CD4-positive, alpha-beta T cell treated with Interleukin-17A for 1 hour (primary cell): ENCODE results near the gene MAMDC4.
"Not testable (repeated sequence)": the region's sequence is repeated elsewhere in the genome, so short reads cannot be mapped to it uniquely, and the experiment has no call there.

Experiments
- DNase-seq: peaks from one replicate; pipeline ENCODE4 v3.0.0-alpha.2; 2020

Gene MAMDC4

DNA sequence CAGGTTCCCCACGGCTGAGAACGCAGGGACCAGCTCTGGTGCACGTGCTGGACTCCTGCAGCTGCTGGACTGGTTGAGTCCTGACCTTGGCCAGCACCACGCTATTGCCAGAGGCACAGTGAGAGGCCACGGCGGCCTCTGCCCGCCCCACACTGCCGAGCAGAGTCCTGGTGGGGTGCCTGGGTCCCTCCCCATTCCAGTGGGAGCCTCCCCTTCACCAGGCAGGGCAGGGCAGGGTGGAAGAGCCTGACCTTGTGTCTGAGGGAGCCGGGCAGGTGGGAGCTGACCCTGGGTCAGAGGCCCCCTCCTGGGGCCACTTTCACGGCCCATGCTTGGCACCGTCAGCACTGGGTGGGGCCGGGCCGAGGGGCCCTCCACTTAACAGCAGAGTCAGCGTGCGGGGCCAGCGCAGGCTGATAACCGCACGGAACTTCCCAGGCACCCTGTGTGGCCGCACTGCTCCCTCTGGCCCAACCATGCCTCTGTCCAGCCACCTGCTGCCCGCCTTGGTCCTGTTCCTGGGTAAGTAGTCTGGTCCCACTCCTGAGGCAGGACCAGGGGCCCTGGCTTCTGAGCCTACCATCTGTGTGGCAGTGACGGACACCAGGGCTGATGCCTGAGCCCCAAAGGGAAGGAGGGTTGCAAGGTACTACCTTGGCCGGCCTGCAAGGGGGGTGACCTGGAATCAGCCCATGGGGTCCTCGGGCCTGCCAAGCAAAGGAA is at the start of gene MAMDC4:
MAMDC4 (plus strand) TSS at position 406 of the 723 bp plus-strand sequence; CDS start at position 477, 71 bp downstream.
- no peak for DNase-seq

- DNase-seq, result not testable (repeated sequence)
Observed at GRCh38 chr9:136803009-136803550, 49.1 kb upstream of the MAMDC4 start.

GRCh38 chr9:136803551-136804508 is 48.3 kb upstream of the MAMDC4 start:
- no peak for DNase-seq

- no peak for DNase-seq
Observed at GRCh38 chr9:136804509-136805206, 47.5 kb upstream of the MAMDC4 start.

DNA sequence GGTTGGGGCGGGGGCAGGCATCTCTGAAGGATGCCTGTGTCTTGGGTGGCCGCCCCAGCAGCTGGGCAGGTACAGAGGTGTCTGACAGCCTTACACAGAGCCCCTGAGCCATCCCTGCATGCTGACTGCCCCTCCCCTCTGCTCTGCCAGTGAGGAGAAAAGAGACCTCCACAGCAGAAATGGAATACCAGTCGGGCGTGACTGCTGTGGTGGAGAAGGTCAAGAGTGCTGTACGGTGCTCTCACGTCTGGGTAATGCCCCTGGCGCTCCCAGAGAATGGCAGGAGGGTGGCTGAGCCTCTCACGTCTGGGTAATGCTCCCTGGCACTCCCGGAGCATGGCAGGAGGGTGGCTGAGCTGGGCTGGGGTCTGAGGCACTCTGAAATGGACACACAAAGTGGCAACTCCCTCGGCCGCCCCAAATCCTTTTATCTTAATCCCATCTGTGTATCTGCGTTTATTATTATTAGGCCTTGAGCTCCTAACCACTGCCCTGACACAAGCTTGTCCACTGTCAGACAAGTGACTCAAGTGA is 46.9 kb upstream of the MAMDC4 start:
- no peak for DNase-seq

GRCh38 chr9:136806067-136806466 is 46.1 kb upstream of the MAMDC4 start:
- DNase-seq, result no peak

GRCh38 chr9:136806631-136807201 is 45.4 kb upstream of the MAMDC4 start:
- no peak for DNase-seq

GRCh38 chr9:136807281-136808074 is 44.7 kb upstream of the MAMDC4 start, which contains the start of gene RABL6:
RABL6 (plus strand) TSS chr9:136807948; CDS start chr9:136808197, 249 bp downstream.
- DNase-seq, result peak; percentile 84

DNA sequence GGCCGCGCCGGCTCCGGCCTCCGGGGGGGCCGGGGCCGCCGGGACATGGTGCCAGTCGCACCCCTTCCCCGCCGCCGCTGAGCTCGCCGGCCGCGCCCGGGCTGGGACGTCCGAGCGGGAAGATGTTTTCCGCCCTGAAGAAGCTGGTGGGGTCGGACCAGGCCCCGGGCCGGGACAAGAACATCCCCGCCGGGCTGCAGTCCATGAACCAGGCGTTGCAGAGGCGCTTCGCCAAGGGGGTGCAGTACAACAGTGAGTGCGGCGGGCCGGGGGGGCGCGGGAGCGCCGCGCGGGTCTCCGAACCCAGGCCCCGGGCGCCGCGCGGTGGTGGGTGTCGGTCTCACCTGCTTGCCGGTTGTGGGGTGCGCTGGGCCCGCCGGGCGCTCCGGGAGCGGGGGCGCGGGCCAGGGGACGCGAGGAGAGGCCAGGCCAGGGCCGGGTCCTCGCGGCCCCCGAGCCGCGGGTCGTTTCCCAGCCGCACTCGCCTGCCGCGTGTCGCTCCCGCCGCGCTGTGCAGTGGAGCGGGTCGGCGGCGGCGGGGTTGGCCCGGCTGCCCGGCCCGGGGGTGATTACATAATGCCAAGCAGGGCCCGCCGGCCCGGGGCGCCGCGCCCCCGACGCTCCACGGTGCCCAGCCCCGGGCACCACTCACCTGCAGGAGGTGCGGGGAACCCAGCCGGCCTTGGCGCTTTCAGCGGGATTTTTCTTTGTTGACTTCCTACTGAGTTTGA is 43.9 kb upstream of the MAMDC4 start:
- DNase-seq, result peak; percentile 52

- DNase-seq, result no peak
Observed at GRCh38 chr9:136808806-136809158, 43.4 kb upstream of the MAMDC4 start.

DNA sequence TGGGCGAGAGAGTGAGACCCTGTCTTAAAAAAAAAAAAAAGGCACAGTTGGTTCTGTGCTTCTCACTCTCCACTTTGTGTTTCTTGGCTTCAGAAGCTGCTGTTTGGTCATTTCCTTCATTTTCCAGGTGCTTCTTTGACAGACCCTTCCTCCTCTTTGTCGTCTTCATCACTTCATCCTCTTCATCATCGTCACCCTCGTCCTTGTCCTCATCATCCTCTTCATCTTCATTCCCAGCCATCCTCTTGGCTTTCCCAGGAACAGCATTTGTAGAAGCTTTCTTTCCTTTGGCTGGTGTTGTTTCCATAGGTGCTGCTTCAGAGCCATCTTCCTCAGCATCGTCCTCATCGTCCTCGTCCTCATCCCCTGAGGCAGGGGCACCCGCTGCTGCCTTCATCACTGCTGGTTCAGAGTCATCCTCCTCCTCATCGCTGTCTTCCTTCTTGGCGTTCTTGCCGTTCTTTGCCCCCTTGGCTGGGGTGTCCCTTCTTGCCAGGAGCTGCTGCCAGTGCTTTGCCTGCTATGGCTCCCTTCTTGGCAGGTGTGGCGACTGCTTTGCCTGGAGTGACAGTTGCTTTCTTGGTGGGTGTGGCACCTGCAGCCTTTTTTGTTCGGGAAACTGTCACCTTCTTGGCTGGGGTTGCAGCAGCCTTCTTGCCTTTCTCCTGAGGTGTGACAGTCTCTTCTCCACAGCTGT is 37.3 kb upstream of the MAMDC4 start:
- DNase-seq, result no peak

- no peak for DNase-seq
Observed at GRCh38 chr9:136815422-136815782, 36.7 kb upstream of the MAMDC4 start.

DNA sequence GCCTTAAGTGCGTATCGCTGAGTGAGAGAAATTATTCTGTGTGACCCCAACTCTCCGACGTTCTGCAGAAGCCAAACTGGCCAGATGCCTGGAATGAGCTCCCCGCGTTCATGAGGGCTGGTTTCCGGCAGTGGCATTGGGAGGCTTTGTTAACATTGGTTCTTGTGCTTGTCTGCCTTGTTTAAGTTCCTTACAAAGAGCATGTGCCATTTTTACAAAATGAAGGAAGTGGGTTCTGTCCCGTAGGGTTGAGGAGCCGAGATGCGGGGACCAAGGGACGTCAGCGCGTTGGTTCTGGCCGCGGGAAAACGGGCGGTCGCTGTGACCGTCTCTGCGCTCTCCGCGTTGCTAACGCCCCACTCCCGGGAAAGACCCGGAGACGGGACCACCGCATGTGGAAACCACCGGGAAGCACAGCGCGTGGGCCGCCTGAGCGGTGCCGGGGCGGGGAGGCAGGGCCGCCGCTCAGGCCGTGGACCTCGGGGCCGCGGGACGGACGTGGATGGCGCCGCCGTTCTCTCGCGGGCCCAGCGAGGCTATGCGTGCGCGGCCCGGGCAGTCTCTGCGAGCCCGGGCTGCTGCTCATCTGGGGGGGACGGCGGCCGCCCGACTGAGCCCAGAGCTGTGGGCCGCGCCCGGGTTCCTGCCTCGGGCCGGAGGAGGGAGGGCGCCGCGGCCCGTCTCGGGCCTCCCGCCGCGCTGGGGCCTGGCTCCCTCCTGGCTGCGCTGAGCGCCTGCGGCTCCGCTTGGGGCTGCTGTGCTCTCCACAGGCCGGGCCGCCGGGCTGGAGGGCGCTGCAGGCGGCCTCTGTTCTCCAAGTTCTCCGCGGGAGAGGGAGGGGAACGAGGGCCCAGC is 30.9 kb upstream of the MAMDC4 start:
- no peak for DNase-seq

- no peak for DNase-seq
Observed at GRCh38 chr9:136821826-136822544, 30.2 kb upstream of the MAMDC4 start.

DNA sequence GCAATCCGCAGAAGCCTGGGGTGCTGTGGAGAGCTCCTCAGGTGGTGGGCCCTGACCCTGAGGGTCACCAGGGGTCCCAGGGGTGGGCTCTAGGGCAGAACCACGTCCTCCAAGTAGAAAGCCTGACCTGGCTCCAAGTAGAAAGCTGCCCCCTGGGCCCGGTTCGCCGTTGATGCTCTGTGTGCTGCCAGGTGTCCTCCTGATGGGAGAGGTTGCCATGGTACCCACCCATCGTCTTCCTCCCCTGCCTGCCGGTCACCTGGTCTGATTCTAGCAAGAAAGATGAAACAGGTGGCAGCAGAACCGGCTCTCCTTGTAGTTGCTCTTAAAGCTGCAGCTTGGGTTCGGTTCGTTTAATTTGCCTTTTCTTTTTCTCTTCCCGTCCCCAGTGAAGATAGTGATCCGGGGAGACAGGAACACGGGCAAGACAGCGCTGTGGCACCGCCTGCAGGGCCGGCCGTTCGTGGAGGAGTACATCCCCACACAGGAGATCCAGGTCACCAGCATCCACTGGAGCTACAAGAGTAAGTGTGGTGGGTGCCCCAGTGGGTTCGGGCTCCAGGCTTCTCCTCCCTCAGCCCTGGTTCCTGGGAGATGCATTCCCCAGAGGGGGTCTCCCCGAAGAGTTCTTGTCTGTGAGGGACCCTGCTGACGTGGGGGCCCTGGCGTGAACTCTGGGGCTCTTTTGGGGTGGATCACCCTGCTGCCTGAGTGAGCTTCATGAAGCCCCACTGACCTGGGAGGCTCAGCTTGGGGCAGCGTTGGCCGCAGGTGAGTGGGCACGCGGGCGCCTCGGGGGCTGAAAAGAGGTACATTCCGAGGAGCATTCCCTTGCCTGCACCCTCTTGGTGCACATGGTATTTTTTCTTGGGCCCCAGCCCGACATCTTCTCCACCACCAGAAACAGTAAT is 28.8 kb upstream of the MAMDC4 start:
- no peak for DNase-seq

GRCh38 chr9:136824496-136825225 is 27.5 kb upstream of the MAMDC4 start:
- no peak for DNase-seq
